ENCODE measurements around the gene GRM7. TPM values are rescaled to one million over a fixed set of nuclear protein-coding genes. Genes with fewer than 3 reads are reported as not detected.

The GRM7 gene
- total RNA-seq, 2 experiments from 2014 or later = not detected

- no peak for DNase-seq
- Mint-ChIP-seq H3K9me3 (no peaks in the 10 kb centered on the region), H3K4me3 (no peak overlapping the region), H3K27ac (no peak overlapping the region), H3K36me3 (ENCODE audit: low read depth) (no peaks in the 10 kb centered on the region), H3K4me1 (no peaks in the 10 kb centered on the region), H3K27me3 (no peaks in the 10 kb centered on the region)
- ChIA-PET POLR2A (no interaction called here), CTCF (no interaction called here)
Measured at GRCh38 chr3:7657214-7658112, 796.5 kb downstream of the GRM7 start.

GRCh38 chr3:7658294-7658693 is 797.4 kb downstream of the GRM7 start:
- H3K4me3 Mint-ChIP-seq = no peak overlapping the region
- POLR2A ChIA-PET = no interaction called here
- CTCF ChIA-PET = no interaction called here

GRCh38 chr3:7659079-7659478 is 798.2 kb downstream of the GRM7 start:
- no peaks in the 10 kb centered on the region for H3K36me3 Mint-ChIP-seq (ENCODE audit: low read depth)
- ChIA-PET CTCF (no interaction called here), POLR2A (no interaction called here)
- no peaks in the 10 kb centered on the region for H3K27me3 Mint-ChIP-seq
- H3K27ac Mint-ChIP-seq = no peak overlapping the region
- no peaks in the 10 kb centered on the region for H3K4me1 Mint-ChIP-seq
- H3K9me3 Mint-ChIP-seq = no peaks in the 10 kb centered on the region
- H3K4me3 Mint-ChIP-seq = no peak overlapping the region
- DNase-seq = no peak

More at GRCh38 chr3:7658294-7658693, 797.4 kb downstream of the GRM7 start:
- DNase-seq = no peak
- no peaks in the 10 kb centered on the region for H3K36me3 Mint-ChIP-seq (ENCODE audit: low read depth)
- H3K9me3 Mint-ChIP-seq = no peaks in the 10 kb centered on the region
- H3K27ac Mint-ChIP-seq = no peak overlapping the region
- no peaks in the 10 kb centered on the region for H3K4me1 Mint-ChIP-seq
- H3K27me3 Mint-ChIP-seq = no peaks in the 10 kb centered on the region

GRCh38 chr3:7663771-7664170 is 802.9 kb downstream of the GRM7 start:
- POLR2A ChIA-PET = no interaction called here
- CTCF ChIA-PET = no interaction called here
- no peak for DNase-seq
- no peaks in the 10 kb centered on the region for H3K36me3 Mint-ChIP-seq (ENCODE audit: low read depth)
- no peaks in the 10 kb centered on the region for H3K27me3 Mint-ChIP-seq
- no peaks in the 10 kb centered on the region for H3K9me3 Mint-ChIP-seq
- no peaks in the 10 kb centered on the region for H3K4me1 Mint-ChIP-seq
- H3K27ac Mint-ChIP-seq = no peak overlapping the region
- no peak overlapping the region for H3K4me3 Mint-ChIP-seq

GRCh38 chr3:7667774-7668173 is 806.9 kb downstream of the GRM7 start:
- POLR2A ChIA-PET = no interaction called here
- Mint-ChIP-seq H3K4me3 (no peak overlapping the region), H3K27me3 (no peaks in the 10 kb centered on the region), H3K4me1 (no peaks in the 10 kb centered on the region), H3K9me3 (no peaks in the 10 kb centered on the region), H3K27ac (no peak overlapping the region), H3K36me3 (ENCODE audit: low read depth) (no peaks in the 10 kb centered on the region)
- CTCF ChIA-PET = no interaction called here
- DNase-seq = no peak

GRCh38 chr3:7669641-7670040 is 808.7 kb downstream of the GRM7 start:
- H3K27ac Mint-ChIP-seq = no peak overlapping the region
- POLR2A ChIA-PET = no interaction called here
- H3K27me3 Mint-ChIP-seq = no peaks in the 10 kb centered on the region
- DNase-seq = no peak
- CTCF ChIA-PET = no interaction called here
- H3K36me3 Mint-ChIP-seq (ENCODE audit: low read depth) = no peaks in the 10 kb centered on the region
- H3K4me3 Mint-ChIP-seq = no peak overlapping the region
- H3K4me1 Mint-ChIP-seq = no peaks in the 10 kb centered on the region
- no peaks in the 10 kb centered on the region for H3K9me3 Mint-ChIP-seq

- Mint-ChIP-seq H3K4me1 (no peaks in the 10 kb centered on the region), H3K36me3 (ENCODE audit: low read depth) (no peaks in the 10 kb centered on the region), H3K9me3 (no peaks in the 10 kb centered on the region), H3K27me3 (no peaks in the 10 kb centered on the region), H3K27ac (no peak overlapping the region), H3K4me3 (no peak overlapping the region)
- ChIA-PET CTCF (no interaction called here), POLR2A (no interaction called here)
- DNase-seq = no peak
Measured at GRCh38 chr3:7678521-7678920, 817.6 kb downstream of the GRM7 start.

- POLR2A ChIA-PET = no interaction called here
- Mint-ChIP-seq H3K9me3 (no peaks in the 10 kb centered on the region), H3K4me3 (no peak overlapping the region), H3K27me3 (no peaks in the 10 kb centered on the region), H3K4me1 (no peaks in the 10 kb centered on the region), H3K36me3 (ENCODE audit: low read depth) (no peaks in the 10 kb centered on the region), H3K27ac (no peak overlapping the region)
- no peak for DNase-seq
- CTCF ChIA-PET = no interaction called here
Measured at GRCh38 chr3:7682822-7683229, 821.9 kb downstream of the GRM7 start.

- POLR2A ChIA-PET = no interaction called here
- CTCF ChIA-PET = no interaction called here
- H3K27me3 Mint-ChIP-seq = no peaks in the 10 kb centered on the region
- no peaks in the 10 kb centered on the region for H3K4me1 Mint-ChIP-seq
- H3K27ac Mint-ChIP-seq = no peak overlapping the region
- no peak overlapping the region for H3K4me3 Mint-ChIP-seq
- H3K36me3 Mint-ChIP-seq (ENCODE audit: low read depth) = no peaks in the 10 kb centered on the region
- H3K9me3 Mint-ChIP-seq = peaks cover under 1% of the 10 kb centered on the region
- no peak for DNase-seq
Measured at GRCh38 chr3:7683426-7683825, 822.5 kb downstream of the GRM7 start.

- no peaks in the 10 kb centered on the region for H3K4me1 Mint-ChIP-seq
- ChIA-PET CTCF (no interaction called here), POLR2A (no interaction called here)
- DNase-seq = no peak
- no peaks in the 10 kb centered on the region for H3K36me3 Mint-ChIP-seq (ENCODE audit: low read depth)
- no peaks in the 10 kb centered on the region for H3K27me3 Mint-ChIP-seq
- H3K9me3 Mint-ChIP-seq = peaks cover 2% of the 10 kb centered on the region
- H3K27ac Mint-ChIP-seq = no peak overlapping the region
- no peak overlapping the region for H3K4me3 Mint-ChIP-seq
Measured at GRCh38 chr3:7684182-7684715, 823.3 kb downstream of the GRM7 start.

- Mint-ChIP-seq H3K27me3 (no peaks in the 10 kb centered on the region), H3K36me3 (ENCODE audit: low read depth) (no peaks in the 10 kb centered on the region), H3K27ac (no peak overlapping the region), H3K9me3 (peaks cover 2% of the 10 kb centered on the region), H3K4me1 (no peaks in the 10 kb centered on the region), H3K4me3 (no peak overlapping the region)
- POLR2A ChIA-PET = no interaction called here
- no peak for DNase-seq
- CTCF ChIA-PET = no interaction called here
Measured at GRCh38 chr3:7687428-7688147, 826.7 kb downstream of the GRM7 start.

GRCh38 chr3:7692866-7693265 is 832.0 kb downstream of the GRM7 start:
- Mint-ChIP-seq H3K4me3 (no peak overlapping the region), H3K36me3 (ENCODE audit: low read depth) (no peaks in the 10 kb centered on the region), H3K9me3 (peaks cover 2% of the 10 kb centered on the region), H3K27me3 (no peaks in the 10 kb centered on the region), H3K27ac (no peak overlapping the region), H3K4me1 (no peaks in the 10 kb centered on the region)
- no peak for DNase-seq
- POLR2A ChIA-PET = no interaction called here
- CTCF ChIA-PET = no interaction called here

GRCh38 chr3:7693976-7694375 is 833.1 kb downstream of the GRM7 start:
- Mint-ChIP-seq H3K27ac (no peak overlapping the region), H3K36me3 (ENCODE audit: low read depth) (no peaks in the 10 kb centered on the region), H3K4me3 (no peak overlapping the region), H3K27me3 (no peaks in the 10 kb centered on the region), H3K4me1 (no peaks in the 10 kb centered on the region), H3K9me3 (no peaks in the 10 kb centered on the region)
- ChIA-PET POLR2A (no interaction called here), CTCF (no interaction called here)
- DNase-seq = no peak

- no peaks in the 10 kb centered on the region for H3K27me3 Mint-ChIP-seq
- POLR2A ChIA-PET = no interaction called here
- H3K36me3 Mint-ChIP-seq (ENCODE audit: low read depth) = no peaks in the 10 kb centered on the region
- no peak overlapping the region for H3K27ac Mint-ChIP-seq
- no peak for DNase-seq
- H3K4me1 Mint-ChIP-seq = no peaks in the 10 kb centered on the region
- no peaks in the 10 kb centered on the region for H3K9me3 Mint-ChIP-seq
- CTCF ChIA-PET = no interaction called here
- no peak overlapping the region for H3K4me3 Mint-ChIP-seq
Measured at GRCh38 chr3:7695049-7695448, 834.1 kb downstream of the GRM7 start.
